Peyer's patch (tissue), 4 donors: ENCODE measurements around the gene TUBAL3. TPM values are rescaled to one million over a fixed set of nuclear protein-coding genes. Genes with fewer than 3 reads are reported as not detected.

Experiments used
- DNase-seq, 3 donors: peaks; one replicate each; pipeline ENCODE4 v3.0.0-alpha.2; 2017 to 2019
- H3K27ac ChIP-seq, 4 donors: fragments of 200-600 bp; sonication (generic); one replicate each; pipeline ENCODE4 v1.5.1; 2016 to 2019
- H3K27me3 ChIP-seq, 2 donors: fragments of 200-600 bp; sonication (generic); one replicate each; pipeline ENCODE4 v1.5.1; 2019
- H3K36me3 ChIP-seq, 3 donors: fragments of 200-600 bp; sonication (generic); one replicate each; pipeline ENCODE4 v1.5.1; 2016 to 2019
- H3K4me1 ChIP-seq, 4 donors: fragments of 200-600 bp; sonication (generic); one replicate each; pipeline ENCODE4 v1.5.1; 2016 to 2019
- H3K4me3 ChIP-seq, 4 donors: fragments of 200-600 bp; sonication (generic); 1 replicate in 3 of 4; 2 replicates in 1 of 4; pipeline ENCODE4 v1.5.1; 2016 to 2019; ENCODE audit warnings: mild to moderate bottlenecking in 1 of 4
- H3K9me3 ChIP-seq, 4 donors: fragments of 200-600 bp; sonication (generic); one replicate each; pipeline ENCODE4 v1.5.1; 2016 to 2019; ENCODE audit warnings: mild to moderate bottlenecking in 1 of 4
- CTCF ChIP-seq, 6 experiments: fragments of 450-650 bp in 4 of 6; fragments of 200-600 bp in 2 of 6; sonication (generic) in 1 of 6; IDR thresholded peaks; one replicate each; pipeline ENCODE4 v1.5.1; 2017 to 2019; ENCODE audit warnings: antibody characterized with exemption in 6 of 6, mild to moderate bottlenecking in 3 of 6, moderate library complexity in 1 of 6
- POLR2A ChIP-seq, 2 donors: fragments of 450-650 bp; IDR thresholded peaks; one replicate each; pipeline ENCODE4 v1.5.1; 2017; ENCODE audit warnings: antibody characterized with exemption in 2 of 2, mild to moderate bottlenecking in 2 of 2, moderate library complexity in 2 of 2
- total RNA-seq, 4 donors: library from RNA; depleted of rRNA; stranded (reverse); fragments of >200 nt; gene quantifications; one replicate each; pipeline ENCODE4 v1.1.0, GENCODE V29; 2016

Gene TUBAL3
- 10 to 100 TPM in 3 of 4 donors, 1 to 10 TPM in 1; 3.3 to 95.4 (median 74.2) TPM for total RNA-seq

DNA sequence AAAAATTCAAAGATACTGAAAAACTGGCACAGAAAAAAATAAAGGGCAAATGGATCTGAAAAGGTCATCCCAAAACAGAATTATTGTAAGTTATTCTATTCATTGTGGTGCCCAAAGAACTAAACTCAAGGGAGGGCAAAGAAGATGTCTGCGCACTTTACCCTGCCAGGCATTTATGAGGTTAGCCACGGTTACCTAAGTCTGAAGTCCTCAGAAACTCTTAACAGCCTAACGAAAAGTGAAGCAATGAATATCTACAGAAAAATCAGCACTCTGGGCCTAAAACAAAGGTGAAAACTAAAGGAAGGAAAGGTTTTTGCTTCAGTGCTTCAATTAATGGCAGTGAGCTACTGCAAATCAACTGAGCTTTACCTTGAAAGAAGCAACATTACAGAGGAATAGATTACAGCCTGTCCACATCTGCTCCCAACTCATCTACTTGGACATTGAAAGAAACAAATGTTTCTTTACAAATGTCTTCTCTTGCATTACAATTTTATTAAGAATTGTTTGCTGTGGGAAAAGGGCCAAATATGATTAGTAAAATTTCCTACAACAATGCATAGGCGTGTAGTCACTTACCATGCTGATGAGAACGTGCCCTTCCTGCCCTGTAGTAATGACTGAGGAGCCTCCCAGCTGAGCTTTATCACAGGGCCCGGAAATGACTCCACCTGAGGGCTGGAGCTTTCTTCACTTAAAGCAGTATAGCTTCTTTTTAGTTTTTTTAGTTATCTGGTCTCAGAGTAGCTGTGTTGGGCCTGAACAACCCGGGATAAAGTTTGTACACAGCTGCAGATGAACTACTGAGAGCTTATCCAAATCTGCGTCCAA, at the start of gene TUBAL3:
TSS of gene TUBAL3 (minus strand) at position 621 of the 834 bp plus-strand sequence. CDS start at position 585, 36 bp downstream.
- no peaks in the 10 kb centered on the region for H3K9me3 ChIP-seq
- peak within 1 kb of the TSS in 3 of 4 donors; percentile 54 to 82 (median 68) for H3K27ac ChIP-seq
- no peaks in the 10 kb centered on the region for H3K4me1 ChIP-seq
- TF ChIP-seq POLR2A (IDR thresholded peaks at IDR 0.05) (peak; percentile 73 to 87), CTCF (IDR thresholded peaks at IDR 0.05) (no peak)
- no peaks in the 10 kb centered on the region for H3K27me3 ChIP-seq
- DNase-seq, result peak in 2 of 3 donors; percentile 57 to 83
- H3K4me3 ChIP-seq, result peak within 1 kb of the TSS in 3 of 4 donors; percentile 10 to 52 (median 48)
- H3K36me3 ChIP-seq, result peaks cover 0 to 6% (median 0%) of the 10 kb centered on the region in 3 donors

- peaks cover 0 to 71% (median 2%) of the 10 kb centered on the region in 3 donors for H3K36me3 ChIP-seq
- TF ChIP-seq POLR2A (IDR thresholded peaks at IDR 0.05) (no peak), CTCF (IDR thresholded peaks at IDR 0.05) (no peak)
- H3K4me3 ChIP-seq, result no peak overlapping the region
- H3K27me3 ChIP-seq, result no peaks in the 10 kb centered on the region
- no peaks in the 10 kb centered on the region for H3K9me3 ChIP-seq
- DNase-seq, result no peak
- H3K27ac ChIP-seq, result no peak overlapping the region
- no peaks in the 10 kb centered on the region for H3K4me1 ChIP-seq
Observed at GRCh38 chr10:5453749-5454489, 49.3 kb upstream of the TUBAL3 start.

GRCh38 chr10:5450605-5451384, 46.2 kb upstream of the TUBAL3 start:
- DNase-seq, result no peak
- peak overlapping the region in 1 of 4 donors; percentile 19 for H3K27ac ChIP-seq
- H3K9me3 ChIP-seq, result no peaks in the 10 kb centered on the region
- no peaks in the 10 kb centered on the region for H3K27me3 ChIP-seq
- no peaks in the 10 kb centered on the region for H3K4me1 ChIP-seq
- TF ChIP-seq CTCF (IDR thresholded peaks at IDR 0.05) (no peak), POLR2A (IDR thresholded peaks at IDR 0.05) (no peak)
- H3K4me3 ChIP-seq, result peak overlapping the region in 1 of 4 donors; percentile 65
- peaks cover 0 to 41% (median 2%) of the 10 kb centered on the region in 3 donors for H3K36me3 ChIP-seq

DNA sequence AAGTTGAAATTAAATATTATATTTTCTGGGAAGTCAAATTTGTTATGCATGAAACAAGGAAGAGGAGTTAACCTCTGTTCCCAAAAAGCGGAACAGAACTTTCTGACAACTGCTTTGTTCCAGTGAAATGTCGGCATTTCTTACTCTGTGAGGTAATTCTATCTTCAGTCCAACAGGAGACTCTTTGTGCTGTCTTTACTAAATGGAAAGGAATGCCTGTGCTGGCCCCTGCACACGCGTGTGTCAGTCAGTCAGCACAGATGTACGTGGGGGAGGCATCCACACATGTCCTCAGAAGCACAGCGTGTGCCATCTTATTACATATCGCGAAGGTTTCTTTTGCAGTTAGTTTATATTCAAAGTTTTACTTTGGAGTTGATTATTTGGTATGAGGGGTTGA, 45.2 kb upstream of the TUBAL3 start:
- no peaks in the 10 kb centered on the region for H3K27me3 ChIP-seq
- peaks cover 0 to 31% (median 2%) of the 10 kb centered on the region in 3 donors for H3K36me3 ChIP-seq
- no peaks in the 10 kb centered on the region for H3K9me3 ChIP-seq
- no peak for DNase-seq
- peak overlapping the region in 2 of 4 donors; percentile 65 to 67 for H3K4me3 ChIP-seq
- H3K4me1 ChIP-seq, result no peaks in the 10 kb centered on the region
- TF ChIP-seq CTCF (IDR thresholded peaks at IDR 0.05) (peak in 3 of 6 experiments; percentile 13 to 23 (median 22)), POLR2A (IDR thresholded peaks at IDR 0.05) (peak in 1 of 2 donors; percentile 16)
- peak overlapping the region in 2 of 4 donors; percentile 56 to 85 for H3K27ac ChIP-seq

- Histone ChIP-seq H3K4me3 (peak overlapping the region in 3 of 4 donors; percentile 6 to 67 (median 65)), H3K27me3 (no peaks in the 10 kb centered on the region), H3K36me3 (peaks cover 0 to 25% (median 2%) of the 10 kb centered on the region in 3 donors), H3K9me3 (no peaks in the 10 kb centered on the region), H3K27ac (peak overlapping the region in 3 of 4 donors; percentile 28 to 85 (median 79)), H3K4me1 (no peaks in the 10 kb centered on the region)
- TF ChIP-seq POLR2A (IDR thresholded peaks at IDR 0.05), result no peak
- TF ChIP-seq CTCF (IDR thresholded peaks at IDR 0.05), result no peak
- no peak for DNase-seq
Observed at GRCh38 chr10:5449227-5449626, 44.6 kb upstream of the TUBAL3 start.
